Parathyroid adenoma (tissue), 2 donors: Measurements from ENCODE around the gene HSPA14.

ENCODE experiments used
- H2AFZ ChIP-seq: fragments of 300-600 bp; sonication (generic); one replicate; pipeline ENCODE4 v1.7.0; 2017; ENCODE audit warnings: antibody characterized with exemption, mild to moderate bottlenecking
- H3K27ac ChIP-seq: fragments of 300-600 bp; sonication (generic); one replicate; pipeline ENCODE4 v1.7.0; 2017
- H3K27me3 ChIP-seq: fragments of 300-600 bp; sonication (generic); one replicate; pipeline ENCODE4 v1.7.0; 2017; ENCODE audit warnings: low read length; ENCODE audit not compliant: control insufficient read depth, insufficient read depth
- H3K36me3 ChIP-seq: fragments of 300-600 bp; sonication (generic); one replicate; pipeline ENCODE4 v1.7.0; 2017; ENCODE audit warnings: low read length; ENCODE audit not compliant: control insufficient read depth, insufficient read depth
- H3K4me1 ChIP-seq: fragments of 300-600 bp; sonication (generic); one replicate; pipeline ENCODE4 v1.7.0; 2017; ENCODE audit warnings: control low read depth
- H3K4me2 ChIP-seq: fragments of 300-600 bp; sonication (generic); one replicate; pipeline ENCODE4 v1.7.0; 2017; ENCODE audit warnings: low read length
- H3K4me3 ChIP-seq: fragments of 300-600 bp; sonication (generic); one replicate; pipeline ENCODE4 v1.7.0; 2017; ENCODE audit warnings: low read depth, low read length
- H3K79me2 ChIP-seq: fragments of 300-600 bp; sonication (generic); one replicate; pipeline ENCODE4 v1.7.0; 2017; ENCODE audit warnings: control low read depth
- H3K9ac ChIP-seq: fragments of 300-600 bp; sonication (generic); one replicate; pipeline ENCODE4 v1.7.0; 2017; ENCODE audit warnings: mild to moderate bottlenecking
- H3K9me3 ChIP-seq: fragments of 300-600 bp; sonication (generic); one replicate; pipeline ENCODE4 v1.7.0; 2017; ENCODE audit warnings: low read length; ENCODE audit not compliant: control insufficient read depth
- TF ChIP-seq, protein P1 (sequence below): fragments of 300-600 bp; sonication (generic); IDR thresholded peaks from one replicate; pipeline ENCODE4 v1.7.0; 2017; ENCODE audit warnings: antibody characterized with exemption, mild to moderate bottlenecking
- donor health status: primary hyperparathyroidism.

Gene HSPA14

DNA sequence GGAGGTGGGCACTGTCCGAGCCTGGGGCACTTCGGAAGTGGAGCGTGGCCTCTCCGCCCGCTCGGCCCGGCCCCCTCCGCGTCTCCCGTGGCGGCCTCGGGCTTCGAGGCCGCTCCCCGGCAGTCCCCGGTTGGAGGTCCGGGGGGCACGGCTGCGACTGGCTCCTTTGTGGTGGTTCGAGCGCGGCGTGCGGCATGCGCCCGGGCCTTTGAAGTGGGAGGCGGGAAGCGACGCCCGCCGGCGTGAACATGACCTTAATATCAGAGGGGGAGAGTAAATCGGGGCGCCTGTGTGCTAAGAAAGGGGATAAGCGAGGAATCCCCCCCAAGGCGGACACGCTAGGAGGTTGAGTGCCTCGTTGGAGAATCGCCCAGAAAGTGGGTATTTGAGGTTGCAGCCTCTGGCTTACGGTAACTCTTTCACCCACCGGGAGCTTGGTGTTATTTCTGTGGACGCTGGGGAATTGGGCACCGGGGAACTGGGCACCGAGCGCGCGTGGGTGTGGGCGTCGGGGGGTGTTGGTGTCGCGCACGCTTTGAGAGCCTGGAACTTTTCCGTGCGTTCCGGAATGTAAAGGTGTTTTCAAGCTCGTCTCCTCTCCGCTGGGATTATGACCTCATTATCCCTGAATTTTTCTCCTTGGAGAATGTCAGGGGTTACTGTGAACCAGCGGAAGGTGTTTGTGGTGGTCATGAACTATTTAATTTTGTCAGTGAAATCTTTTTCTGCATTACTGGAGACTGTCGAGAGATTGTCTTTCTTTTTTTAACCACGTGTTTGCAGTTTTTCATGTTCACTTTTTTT, 41.2 kb downstream of the HSPA14 start:
- no peaks in the 10 kb centered on the region for H3K36me3 ChIP-seq
- H3K4me2 ChIP-seq: peak overlapping the region; percentile 81
- H3K4me3 ChIP-seq: peak overlapping the region; percentile 73
- H3K9ac ChIP-seq: peak overlapping the region; percentile 55
- H3K4me1 ChIP-seq: peaks cover 10% of the 10 kb centered on the region
- peak overlapping the region; percentile 90 for H2AFZ ChIP-seq
- H3K27me3 ChIP-seq: no peaks in the 10 kb centered on the region
- peaks cover 9% of the 10 kb centered on the region for H3K79me2 ChIP-seq
- no peaks in the 10 kb centered on the region for H3K9me3 ChIP-seq
- peak overlapping the region; percentile 40 for H3K27ac ChIP-seq
- TF ChIP-seq, protein P1, sequence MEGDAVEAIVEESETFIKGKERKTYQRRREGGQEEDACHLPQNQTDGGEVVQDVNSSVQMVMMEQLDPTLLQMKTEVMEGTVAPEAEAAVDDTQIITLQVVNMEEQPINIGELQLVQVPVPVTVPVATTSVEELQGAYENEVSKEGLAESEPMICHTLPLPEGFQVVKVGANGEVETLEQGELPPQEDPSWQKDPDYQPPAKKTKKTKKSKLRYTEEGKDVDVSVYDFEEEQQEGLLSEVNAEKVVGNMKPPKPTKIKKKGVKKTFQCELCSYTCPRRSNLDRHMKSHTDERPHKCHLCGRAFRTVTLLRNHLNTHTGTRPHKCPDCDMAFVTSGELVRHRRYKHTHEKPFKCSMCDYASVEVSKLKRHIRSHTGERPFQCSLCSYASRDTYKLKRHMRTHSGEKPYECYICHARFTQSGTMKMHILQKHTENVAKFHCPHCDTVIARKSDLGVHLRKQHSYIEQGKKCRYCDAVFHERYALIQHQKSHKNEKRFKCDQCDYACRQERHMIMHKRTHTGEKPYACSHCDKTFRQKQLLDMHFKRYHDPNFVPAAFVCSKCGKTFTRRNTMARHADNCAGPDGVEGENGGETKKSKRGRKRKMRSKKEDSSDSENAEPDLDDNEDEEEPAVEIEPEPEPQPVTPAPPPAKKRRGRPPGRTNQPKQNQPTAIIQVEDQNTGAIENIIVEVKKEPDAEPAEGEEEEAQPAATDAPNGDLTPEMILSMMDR: no peak

DNA sequence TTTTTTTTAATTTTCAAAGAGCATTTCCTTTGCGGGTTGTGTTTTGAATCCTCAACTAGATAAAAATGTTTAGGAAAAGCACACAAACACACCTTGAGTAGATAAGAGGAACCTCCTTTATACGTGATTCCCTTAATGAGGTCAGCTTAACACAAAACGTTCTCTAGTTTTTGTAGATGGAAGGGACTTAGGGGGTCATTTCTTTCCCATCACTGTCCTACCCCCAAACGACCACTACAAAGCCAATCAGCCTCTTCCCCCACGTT, 41.8 kb downstream of the HSPA14 start:
- H3K4me3 ChIP-seq: peak overlapping the region; percentile 73

DNA sequence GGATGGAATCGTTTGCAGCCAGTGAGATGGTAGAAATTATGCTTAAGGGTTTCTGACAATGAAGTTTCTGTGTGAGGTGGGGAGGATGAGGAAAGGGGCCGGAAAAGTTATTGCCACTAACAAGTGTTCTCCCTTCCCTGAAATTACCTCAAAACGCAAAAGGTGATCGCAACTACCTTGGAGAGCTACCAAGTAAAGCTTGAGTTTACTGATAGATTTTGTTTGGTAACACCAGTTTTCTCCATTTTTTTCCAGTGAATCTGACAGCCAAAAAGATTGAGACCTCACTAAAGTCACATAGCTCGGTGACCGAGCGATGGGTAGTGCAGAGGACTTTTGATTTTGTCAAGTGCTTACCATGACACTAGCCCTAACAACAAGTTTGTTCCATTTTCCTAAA, 42.1 kb downstream of the HSPA14 start:
- no peak overlapping the region for H3K9ac ChIP-seq
- H3K27ac ChIP-seq: no peak overlapping the region
- H3K36me3 ChIP-seq: no peaks in the 10 kb centered on the region
- H3K4me1 ChIP-seq: peaks cover 10% of the 10 kb centered on the region
- H2AFZ ChIP-seq: peak overlapping the region; percentile 90
- no peak overlapping the region for H3K4me2 ChIP-seq
- H3K4me3 ChIP-seq: no peak overlapping the region
- H3K79me2 ChIP-seq: peaks cover 11% of the 10 kb centered on the region
- TF ChIP-seq, protein P1: no peak
- no peaks in the 10 kb centered on the region for H3K9me3 ChIP-seq
- no peaks in the 10 kb centered on the region for H3K27me3 ChIP-seq

More for the DNA sequence above, 41.8 kb downstream of the HSPA14 start:
- Histone ChIP-seq H3K9me3 (no peaks in the 10 kb centered on the region), H3K27ac (no peak overlapping the region), H2AFZ (peak overlapping the region; percentile 90), H3K79me2 (peaks cover 11% of the 10 kb centered on the region), H3K9ac (no peak overlapping the region), H3K4me2 (peak overlapping the region; percentile 81), H3K27me3 (no peaks in the 10 kb centered on the region), H3K36me3 (no peaks in the 10 kb centered on the region), H3K4me1 (peaks cover 10% of the 10 kb centered on the region)
- TF ChIP-seq, protein P1: no peak

DNA sequence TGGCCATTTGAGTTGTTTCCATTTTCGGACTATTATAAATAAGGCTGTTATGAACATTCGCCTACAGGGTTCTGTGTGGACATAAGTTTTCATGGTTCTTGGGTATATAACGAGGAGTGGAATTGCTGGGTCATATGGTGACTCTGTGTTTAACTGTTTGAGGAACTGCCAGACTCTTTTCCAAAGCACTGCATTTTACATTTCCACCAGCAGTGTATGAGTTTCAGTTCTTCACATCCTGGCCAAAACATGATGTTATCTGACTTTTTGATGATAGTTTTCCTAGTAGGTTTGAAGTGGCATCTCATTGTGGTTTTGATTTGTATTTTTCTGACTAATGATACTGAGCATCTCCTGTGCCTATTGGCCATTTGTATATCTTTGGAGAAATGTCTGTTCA, 46.0 kb downstream of the HSPA14 start:
- no peaks in the 10 kb centered on the region for H3K36me3 ChIP-seq
- H3K79me2 ChIP-seq: peaks cover 17% of the 10 kb centered on the region
- no peak overlapping the region for H2AFZ ChIP-seq
- no peak overlapping the region for H3K27ac ChIP-seq
- H3K4me3 ChIP-seq: no peak overlapping the region
- peaks cover 6% of the 10 kb centered on the region for H3K4me1 ChIP-seq
- H3K9ac ChIP-seq: no peak overlapping the region
- no peak overlapping the region for H3K4me2 ChIP-seq
- no peaks in the 10 kb centered on the region for H3K9me3 ChIP-seq
- H3K27me3 ChIP-seq: no peaks in the 10 kb centered on the region
- TF ChIP-seq, protein P1: no peak

DNA sequence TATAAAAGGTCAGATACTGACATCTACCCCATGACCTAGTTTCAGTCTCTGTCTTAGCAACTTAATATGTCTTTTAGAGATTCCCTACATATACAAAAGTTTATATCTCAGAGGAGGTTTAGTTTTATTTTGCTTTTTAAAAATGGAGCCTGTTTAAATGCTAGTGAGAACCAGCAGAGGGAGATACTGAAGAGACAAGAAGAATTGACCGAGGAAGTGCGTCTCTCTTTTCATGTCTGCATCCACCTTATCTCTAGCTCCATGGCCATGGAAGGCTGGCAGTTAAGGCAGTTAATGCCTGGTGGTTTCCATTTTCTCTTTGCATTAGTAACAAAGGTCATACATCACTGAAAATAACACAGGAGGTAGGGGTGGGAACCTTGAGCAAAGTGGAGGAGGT, 51.2 kb downstream of the HSPA14 start:
- no peak overlapping the region for H3K4me3 ChIP-seq
- no peaks in the 10 kb centered on the region for H3K4me1 ChIP-seq
- H3K9me3 ChIP-seq: no peaks in the 10 kb centered on the region
- H3K79me2 ChIP-seq: peaks cover 12% of the 10 kb centered on the region
- H3K4me2 ChIP-seq: no peak overlapping the region
- no peak overlapping the region for H2AFZ ChIP-seq
- no peaks in the 10 kb centered on the region for H3K27me3 ChIP-seq
- TF ChIP-seq, protein P1: no peak
- no peaks in the 10 kb centered on the region for H3K36me3 ChIP-seq
- H3K27ac ChIP-seq: no peak overlapping the region
- no peak overlapping the region for H3K9ac ChIP-seq
